Smooth muscle cell (in vitro differentiated cells): ENCODE measurements around the gene EFEMP2. TPM values are rescaled to one million over a fixed set of nuclear protein-coding genes. Genes with fewer than 3 reads are reported as not detected.

Experiments
- DNase-seq: peaks from one replicate; lab custom pipeline; 2025; ENCODE audit not compliant: unreplicated experiment; lab: John Stamatoyannopoulos, UW
- H2AFZ ChIP-seq: fragments of 200-600 bp; sonication (generic); 2 replicates; pipeline ENCODE4 v1.6.0; 2016; ENCODE audit warnings: antibody characterized with exemption, low read depth, mild to moderate bottlenecking
- H3F3A ChIP-seq: fragments of 200-600 bp; sonication (generic); 2 replicates; pipeline ENCODE4 v1.6.0; 2017; ENCODE audit warnings: antibody characterized with exemption, low read depth
- H3K27ac ChIP-seq: fragments of 200-600 bp; sonication (generic); 2 replicates; pipeline ENCODE4 v1.5.1; 2016; ENCODE audit warnings: low read depth, mild to moderate bottlenecking
- H3K27me3 ChIP-seq: fragments of 200-600 bp; sonication (generic); 2 replicates; pipeline ENCODE4 v1.6.1; 2016; ENCODE audit warnings: low read depth, mild to moderate bottlenecking
- H3K36me3 ChIP-seq: fragments of 200-600 bp; sonication (generic); 2 replicates; pipeline ENCODE4 v1.5.1; 2016; ENCODE audit warnings: low read depth
- H3K4me1 ChIP-seq: fragments of 200-600 bp; sonication (generic); 2 replicates; pipeline ENCODE4 v1.5.1; 2016; ENCODE audit warnings: low read depth
- H3K4me2 ChIP-seq: fragments of 200-600 bp; sonication (generic); 2 replicates; pipeline ENCODE4 v1.6.0; 2016; ENCODE audit warnings: mild to moderate bottlenecking
- H3K4me3 ChIP-seq: fragments of 200-600 bp; sonication (generic); 2 replicates; pipeline ENCODE4 v1.5.1; 2016; ENCODE audit warnings: mild to moderate bottlenecking
- H3K79me2 ChIP-seq: fragments of 200-600 bp; sonication (generic); 2 replicates; pipeline ENCODE4 v1.6.0; 2016; ENCODE audit warnings: low read depth, mild to moderate bottlenecking
- H3K9ac ChIP-seq: fragments of 200-600 bp; sonication (generic); 2 replicates; pipeline ENCODE4 v1.6.0; 2016; ENCODE audit warnings: low read depth
- H3K9me3 ChIP-seq: fragments of 200-600 bp; sonication (generic); replicated peaks from 2 replicates; pipeline ENCODE4 v1.5.1; 2016; ENCODE audit warnings: low read depth
- H4K20me1 ChIP-seq: fragments of 200-600 bp; sonication (generic); 2 replicates; pipeline ENCODE4 v1.6.0; 2016; ENCODE audit warnings: low read depth
- CTCF ChIP-seq: fragments of 200-600 bp; sonication (generic); IDR thresholded peaks from 2 replicates; pipeline ENCODE4 v1.5.1; 2017; ENCODE audit warnings: borderline replicate concordance, mild to moderate bottlenecking, antibody characterized with exemption; ENCODE audit not compliant: insufficient read depth, poor library complexity, severe bottlenecking
- WGBS: methylation state at CpG from one replicate; pipeline ENCODE4 v1.1.7; 2016; ENCODE audit warnings: low lambda C conversion rate; 5-methylcytosine and 5-hydroxymethylcytosine counted together
- polyA plus RNA-seq: library from polyadenylated mRNA; unstranded; fragments of >200 nt; fragmentation: Nextera tagmentation; extraction: Ambion mirVana; gene quantifications from 2 replicates; pipeline ENCODE4 v1.2.1, GENCODE V29; 2016
- total RNA-seq: library from RNA; depleted of rRNA; stranded (reverse); fragments of >200 nt; gene quantifications from 2 replicates; pipeline ENCODE4 v1.2.3, GENCODE V29; 2014

EFEMP2 gene
- total and polyA plus RNA-seq, 2 experiments from 2014 or later = 99.7 to 362 TPM

GRCh38 chr11:65882120-65883057 lies 9.8 kb upstream of the EFEMP2 start:
- Histone ChIP-seq H3K27ac (no peak overlapping the region), H3K9me3 (no peaks in the 10 kb centered on the region), H3K4me1 (peaks cover 1% of the 10 kb centered on the region), H3K79me2 (peaks cover 14% of the 10 kb centered on the region), H3K9ac (no peak overlapping the region), H3K27me3 (no peaks in the 10 kb centered on the region), H3K4me3 (no peak overlapping the region), H3K4me2 (no peak overlapping the region), H4K20me1 (peaks cover 5% of the 10 kb centered on the region), H3F3A (no peaks in the 10 kb centered on the region), H3K36me3 (no peaks in the 10 kb centered on the region), H2AFZ (no peak overlapping the region)
- WGBS = 98% methylated on average over 29 of the region's 30 CpGs
- DNase-seq = no peak
- no peak for TF ChIP-seq CTCF

GRCh38 chr11:65880844-65881421 lies 8.3 kb upstream of the EFEMP2 start:
- WGBS = 82% methylated on average over 7 of the region's 7 CpGs
- TF ChIP-seq CTCF = no peak
- Histone ChIP-seq H3K9ac (no peak overlapping the region), H3K27ac (no peak overlapping the region), H3K27me3 (no peaks in the 10 kb centered on the region), H3K36me3 (no peaks in the 10 kb centered on the region), H4K20me1 (peaks cover 5% of the 10 kb centered on the region), H3K4me3 (no peak overlapping the region), H3K9me3 (no peaks in the 10 kb centered on the region), H3K4me1 (no peaks in the 10 kb centered on the region), H3K4me2 (no peak overlapping the region), H2AFZ (no peak overlapping the region), H3K79me2 (no peaks in the 10 kb centered on the region), H3F3A (no peaks in the 10 kb centered on the region)
- no peak for DNase-seq

GRCh38 chr11:65880027-65880426 lies 7.4 kb upstream of the EFEMP2 start:
- 95% methylated on average over 7 of the region's 7 CpGs for WGBS
- no peaks in the 10 kb centered on the region for H3K79me2 ChIP-seq
- H3K27me3 ChIP-seq = no peaks in the 10 kb centered on the region
- no peak overlapping the region for H3K4me2 ChIP-seq
- no peak for DNase-seq
- H3K4me1 ChIP-seq = no peaks in the 10 kb centered on the region
- H3K9me3 ChIP-seq = no peaks in the 10 kb centered on the region
- no peaks in the 10 kb centered on the region for H3F3A ChIP-seq
- H4K20me1 ChIP-seq = peaks cover 5% of the 10 kb centered on the region
- H3K36me3 ChIP-seq = no peaks in the 10 kb centered on the region
- no peak overlapping the region for H3K27ac ChIP-seq
- H2AFZ ChIP-seq = no peak overlapping the region
- H3K4me3 ChIP-seq = no peak overlapping the region
- no peak overlapping the region for H3K9ac ChIP-seq
- TF ChIP-seq CTCF = no peak

- Histone ChIP-seq H3K9ac (no peak within 1 kb of the TSS), H3K4me3 (no peak within 1 kb of the TSS), H3K27me3 (no peaks in the 10 kb centered on the region), H3K79me2 (no peaks in the 10 kb centered on the region), H4K20me1 (peaks cover 5% of the 10 kb centered on the region), H2AFZ (no peak within 1 kb of the TSS), H3K4me2 (no peak within 1 kb of the TSS), H3K9me3 (no peaks in the 10 kb centered on the region), H3F3A (no peaks in the 10 kb centered on the region), H3K4me1 (no peaks in the 10 kb centered on the region), H3K36me3 (no peaks in the 10 kb centered on the region), H3K27ac (no peak within 1 kb of the TSS)
- DNase-seq = no peak
- WGBS = 87% methylated on average over 6 of the region's 7 CpGs
- TF ChIP-seq CTCF = no peak
These were observed 7.0 kb upstream of the EFEMP2 start, which contains the start of gene CTSW for GRCh38 chr11:65879617-65880016. Gene CTSW, plus strand, starts transcription at chr11:65879837. Its CDS starts 18 bp downstream, at chr11:65879855.
